Left ventricle myocardium inferior (tissue), 1 donor: ENCODE data around the gene MCTP2. TPM values are rescaled to one million over a fixed set of nuclear protein-coding genes. Genes with fewer than 3 reads are reported as not detected.

Experiments used
- DNase-seq: peaks from one replicate; pipeline ENCODE4 v3.0.0-alpha.2; 2020
- H3K27ac ChIP-seq: fragments of 200-600 bp; replicated peaks from 2 replicates; pipeline ENCODE4 v1.8.0; 2021
- H3K27me3 ChIP-seq: fragments of 200-600 bp; 2 replicates; pipeline ENCODE4 v1.8.0; 2021; ENCODE audit warnings: low read depth
- H3K36me3 ChIP-seq: fragments of 200-600 bp; 2 replicates; pipeline ENCODE4 v1.8.0; 2021
- H3K4me1 ChIP-seq: fragments of 200-600 bp; 2 replicates; pipeline ENCODE4 v1.8.0; 2021
- H3K4me3 ChIP-seq: fragments of 200-600 bp; 2 replicates; pipeline ENCODE4 v1.8.0; 2021; ENCODE audit warnings: mild to moderate bottlenecking, moderate library complexity
- H3K9me3 ChIP-seq: fragments of 200-600 bp; replicated peaks from 2 replicates; pipeline ENCODE4 v1.8.0; 2021
- CTCF ChIP-seq: fragments of 200-600 bp; IDR thresholded peaks from 2 replicates; pipeline ENCODE4 v1.8.0; 2021; ENCODE audit warnings: antibody characterized with exemption, mild to moderate bottlenecking, borderline replicate concordance
- intact Hi-C: fragments of 100-400 bp; cut with micrococcal nuclease; formaldehyde crosslinking; loops from one replicate; pipeline ENCODE4 v1.11.0; 2022
- total RNA-seq: library from RNA; stranded (reverse); fragmentation: NEBNext Ultra II Directional; extraction: Animal tissue kit (Norgen Biotek cat#: 25700); gene quantifications from one replicate; pipeline ENCODE4 v1.2.1, GENCODE V29; 2021
- donor health status: DM: no; HTN: yes; CAD: no; lungs with severe emphysema.

The MCTP2 gene
- total RNA-seq, 1 donor from 2014 or later: 1.0 TPM

- intact Hi-C loops: no loop called here
- peaks cover 37% of the 10 kb centered on the region for H3K27me3 ChIP-seq
Observed at GRCh38 chr15:94250801-94251200, 19.4 kb downstream of the MCTP2 start.

GRCh38 chr15:94252223-94252766, 20.9 kb downstream of the MCTP2 start:
- Histone ChIP-seq H3K4me1 (no peaks in the 10 kb centered on the region), H3K4me3 (no peak overlapping the region), H3K27me3 (peaks cover 43% of the 10 kb centered on the region), H3K27ac (no peak overlapping the region), H3K36me3 (no peaks in the 10 kb centered on the region), H3K9me3 (peaks cover 9% of the 10 kb centered on the region)
- intact Hi-C loops: no loop called here
- TF ChIP-seq CTCF: no peak
- DNase-seq: no peak

More at GRCh38 chr15:94250801-94251200, 19.4 kb downstream of the MCTP2 start:
- TF ChIP-seq CTCF: no peak
- H3K4me1 ChIP-seq: no peaks in the 10 kb centered on the region
- no peaks in the 10 kb centered on the region for H3K36me3 ChIP-seq
- peaks cover 9% of the 10 kb centered on the region for H3K9me3 ChIP-seq
- no peak overlapping the region for H3K4me3 ChIP-seq
- DNase-seq: no peak
- no peak overlapping the region for H3K27ac ChIP-seq

GRCh38 chr15:94252906-94253491, 21.6 kb downstream of the MCTP2 start:
- H3K36me3 ChIP-seq: no peaks in the 10 kb centered on the region
- H3K27me3 ChIP-seq: peaks cover 44% of the 10 kb centered on the region

GRCh38 chr15:94253742-94254141, 22.4 kb downstream of the MCTP2 start:
- Histone ChIP-seq H3K27ac (no peak overlapping the region), H3K27me3 (peaks cover 46% of the 10 kb centered on the region), H3K4me1 (no peaks in the 10 kb centered on the region), H3K4me3 (no peak overlapping the region), H3K36me3 (no peaks in the 10 kb centered on the region), H3K9me3 (peaks cover 9% of the 10 kb centered on the region)
- TF ChIP-seq CTCF: no peak
- no peak for DNase-seq
- intact Hi-C loops: no loop called here

More at GRCh38 chr15:94252906-94253491, 21.6 kb downstream of the MCTP2 start:
- H3K4me1 ChIP-seq: no peaks in the 10 kb centered on the region
- peaks cover 9% of the 10 kb centered on the region for H3K9me3 ChIP-seq
- DNase-seq: no peak
- no peak overlapping the region for H3K27ac ChIP-seq
- H3K4me3 ChIP-seq: no peak overlapping the region
- intact Hi-C loops: no loop called here
- no peak for TF ChIP-seq CTCF

GRCh38 chr15:94255540-94255939, 24.2 kb downstream of the MCTP2 start:
- intact Hi-C loops: no loop called here
- DNase-seq: no peak
- no peaks in the 10 kb centered on the region for H3K4me1 ChIP-seq

More at GRCh38 chr15:94255540-94255939, 24.2 kb downstream of the MCTP2 start:
- no peak overlapping the region for H3K27ac ChIP-seq
- H3K36me3 ChIP-seq: no peaks in the 10 kb centered on the region
- TF ChIP-seq CTCF: no peak
- peaks cover 43% of the 10 kb centered on the region for H3K27me3 ChIP-seq
- H3K9me3 ChIP-seq: peaks cover 9% of the 10 kb centered on the region
- no peak overlapping the region for H3K4me3 ChIP-seq
